H9 (cell line): Measurements from ENCODE around the gene TRIO. TPM values are rescaled to one million over a fixed set of nuclear protein-coding genes. Genes with fewer than 3 reads are reported as not detected.

Source experiments
- DNase-seq: peaks from one replicate; pipeline ENCODE4 v3.0.0-alpha.2; 2017
- H2AFZ ChIP-seq: one replicate; pipeline ENCODE4 v1.6.1; 2013; ENCODE audit warnings: mild to moderate bottlenecking, low read length, control low read depth, moderate library complexity
- H2AK5ac ChIP-seq: 2 replicates; pipeline ENCODE4 v1.6.1; 2013; ENCODE audit warnings: low read length, control low read depth, mixed read lengths; ENCODE audit not compliant: insufficient read length
- H2BK120ac ChIP-seq: one replicate; pipeline ENCODE4 v1.6.1; 2013; ENCODE audit warnings: low read depth, mild to moderate bottlenecking, low read length, control low read depth, inconsistent platforms; ENCODE audit not compliant: poor library complexity, severe bottlenecking
- H2BK12ac ChIP-seq: 2 replicates; pipeline ENCODE4 v1.6.1; 2013; ENCODE audit warnings: low read length, control low read depth, mixed read lengths, low read depth; ENCODE audit not compliant: insufficient read length
- H2BK15ac ChIP-seq: 2 replicates; pipeline ENCODE4 v1.6.1; 2013; ENCODE audit warnings: low read depth, low read length, control low read depth
- H2BK20ac ChIP-seq: one replicate; pipeline ENCODE4 v1.6.1; 2013; ENCODE audit warnings: low read depth, mild to moderate bottlenecking, low read length, control low read depth, inconsistent platforms; ENCODE audit not compliant: poor library complexity, severe bottlenecking
- H2BK5ac ChIP-seq: 2 replicates; pipeline ENCODE4 v1.6.1; 2013; ENCODE audit warnings: low read length, control low read depth, mixed read lengths; ENCODE audit not compliant: insufficient read length
- H3K14ac ChIP-seq: 2 replicates; pipeline ENCODE4 v1.6.1; 2013; ENCODE audit warnings: low read length, control low read depth; ENCODE audit not compliant: insufficient read depth
- H3K18ac ChIP-seq: 2 replicates; pipeline ENCODE4 v1.6.1; 2013; ENCODE audit warnings: low read depth, mild to moderate bottlenecking, mixed read lengths, low read length, control low read depth; ENCODE audit not compliant: insufficient read length
- H3K23ac ChIP-seq: 2 replicates; pipeline ENCODE4 v1.6.1; 2013; ENCODE audit warnings: low read length, control low read depth, mixed read lengths, low read depth; ENCODE audit not compliant: insufficient read length
- H3K23me2 ChIP-seq: 2 replicates; pipeline ENCODE4 v1.6.1; 2013; ENCODE audit warnings: low read depth, mild to moderate bottlenecking, mixed read lengths, low read length, control low read depth; ENCODE audit not compliant: insufficient read length, poor library complexity, severe bottlenecking
- H3K27ac ChIP-seq: 2 replicates; pipeline ENCODE4 v1.5.1; 2013; ENCODE audit warnings: low read length, control low read depth, mixed read lengths, low read depth; ENCODE audit not compliant: insufficient read length
- H3K27me3 ChIP-seq: 2 replicates; pipeline ENCODE4 v1.6.1; 2013; ENCODE audit warnings: low read length, control low read depth, inconsistent platforms; ENCODE audit not compliant: insufficient read depth
- H3K4ac ChIP-seq: 2 replicates; pipeline ENCODE4 v1.6.1; 2013; ENCODE audit warnings: low read depth, mild to moderate bottlenecking, control low read depth, inconsistent platforms, low read length, moderate library complexity
- H3K4me1 ChIP-seq: 2 replicates; pipeline ENCODE4 v1.6.1; 2013; ENCODE audit warnings: low read length, control low read depth, inconsistent platforms; ENCODE audit not compliant: insufficient read depth
- H3K4me2 ChIP-seq: 2 replicates; pipeline ENCODE4 v1.6.1; 2013; ENCODE audit warnings: low read length, control low read depth, mixed read lengths; ENCODE audit not compliant: insufficient read length, insufficient read depth
- H3K56ac ChIP-seq: 2 replicates; pipeline ENCODE4 v1.6.1; 2013; ENCODE audit warnings: low read depth, mild to moderate bottlenecking, mixed read lengths, low read length, control low read depth; ENCODE audit not compliant: insufficient read length
- H3K79me1 ChIP-seq: 2 replicates; pipeline ENCODE4 v1.6.1; 2013; ENCODE audit warnings: low read depth, mild to moderate bottlenecking, moderate library complexity, low read length, control low read depth, inconsistent platforms; ENCODE audit not compliant: insufficient read depth, poor library complexity, severe bottlenecking
- H3K79me2 ChIP-seq: 2 replicates; pipeline ENCODE4 v1.6.1; 2013; ENCODE audit warnings: low read length, control low read depth, inconsistent platforms; ENCODE audit not compliant: insufficient read depth
- H3K9ac ChIP-seq: 2 replicates; pipeline ENCODE4 v1.6.1; 2013; ENCODE audit warnings: low read length, control low read depth, mixed read lengths; ENCODE audit not compliant: insufficient read length; ENCODE audit errors: extremely low read depth
- H3K9me3 ChIP-seq: one replicate; pipeline ENCODE4 v1.6.1; 2013; ENCODE audit warnings: low read depth, low read length, inconsistent platforms; ENCODE audit not compliant: control insufficient read depth
- H3T11ph ChIP-seq: one replicate; pipeline ENCODE4 v1.6.1; 2013; ENCODE audit warnings: mild to moderate bottlenecking, low read length, control low read depth, inconsistent platforms
- H4K20me1 ChIP-seq: one replicate; pipeline ENCODE4 v1.6.1; 2013; ENCODE audit not compliant: control insufficient read depth, insufficient read length, insufficient read depth
- H4K5ac ChIP-seq: 2 replicates; pipeline ENCODE4 v1.6.1; 2013; ENCODE audit warnings: low read depth, mild to moderate bottlenecking, mixed read lengths, low read length, control low read depth; ENCODE audit not compliant: insufficient read length
- H4K8ac ChIP-seq: replicated peaks from 2 replicates; pipeline ENCODE4 v1.6.1; 2013; ENCODE audit warnings: low read length, control low read depth, mixed read lengths, low read depth; ENCODE audit not compliant: insufficient read length
- H4K91ac ChIP-seq: 2 replicates; pipeline ENCODE4 v1.6.1; 2013; ENCODE audit warnings: low read depth, mild to moderate bottlenecking, moderate library complexity, mixed read lengths, low read length, control low read depth; ENCODE audit not compliant: insufficient read length
- H3K27ac Mint-ChIP-seq, 3 experiments: 2 replicates in 2 of 3; 3 replicates in 1 of 3; pipeline ENCODE4 v1.8.0; 2020 to 2021; ENCODE audit warnings: mixed read lengths in 3 of 3, mild to moderate bottlenecking in 1 of 3, moderate library complexity in 1 of 3
- H3K27me3 Mint-ChIP-seq: 2 replicates; pipeline ENCODE4 v1.8.0; 2021; ENCODE audit warnings: low read depth, mild to moderate bottlenecking, moderate library complexity, mixed read lengths
- H3K36me3 Mint-ChIP-seq, 3 experiments: 2 replicates in 2 of 3; 3 replicates in 1 of 3; pipeline ENCODE4 v1.8.0; 2020 to 2021; ENCODE audit warnings: low read depth in 3 of 3, mixed read lengths in 3 of 3; ENCODE audit not compliant: insufficient read depth in 1 of 3
- H3K4me1 Mint-ChIP-seq, 2 experiments: 2 replicates each; pipeline ENCODE4 v1.8.0; 2020; ENCODE audit warnings: mixed read lengths in 2 of 2
- H3K4me3 Mint-ChIP-seq, 2 experiments: 2 replicates in 1 of 2; 3 replicates in 1 of 2; pipeline ENCODE4 v1.8.0; 2020 to 2021; ENCODE audit warnings: mild to moderate bottlenecking in 2 of 2, mixed read lengths in 2 of 2, moderate library complexity in 1 of 2
- H3K9me3 Mint-ChIP-seq, 2 experiments: 2 replicates in 1 of 2; 3 replicates in 1 of 2; pipeline ENCODE4 v1.8.0; 2020; ENCODE audit warnings: mild to moderate bottlenecking in 2 of 2, mixed read lengths in 2 of 2, moderate library complexity in 1 of 2
- WGBS: extraction: QIAGEN DNeasy Blood & Tissue Kit; methylation state at CpG from one replicate; pipeline ENCODE4 v1.1.7; 2013; ENCODE audit warnings: missing lambda C conversion rate, low lambda C conversion rate, mixed read lengths; ENCODE audit not compliant: insufficient read length; ENCODE audit errors: extremely low coverage; 5-methylcytosine and 5-hydroxymethylcytosine counted together
- total RNA-seq: library from RNA; stranded (reverse); gene quantifications from 2 replicates; pipeline ENCODE4 v1.2.1, GENCODE V29; 2021
- TF ChIP-seq, protein P1 (sequence below): fragments of 200-600 bp; sonication (generic); conservative IDR thresholded peaks from 3 replicates; pipeline ENCODE4 v1.8.0; 2021; ENCODE audit warnings: antibody characterized with exemption, mild to moderate bottlenecking

TRIO gene
- total RNA-seq, 1 experiment from 2014 or later = 87.8 TPM

DNA sequence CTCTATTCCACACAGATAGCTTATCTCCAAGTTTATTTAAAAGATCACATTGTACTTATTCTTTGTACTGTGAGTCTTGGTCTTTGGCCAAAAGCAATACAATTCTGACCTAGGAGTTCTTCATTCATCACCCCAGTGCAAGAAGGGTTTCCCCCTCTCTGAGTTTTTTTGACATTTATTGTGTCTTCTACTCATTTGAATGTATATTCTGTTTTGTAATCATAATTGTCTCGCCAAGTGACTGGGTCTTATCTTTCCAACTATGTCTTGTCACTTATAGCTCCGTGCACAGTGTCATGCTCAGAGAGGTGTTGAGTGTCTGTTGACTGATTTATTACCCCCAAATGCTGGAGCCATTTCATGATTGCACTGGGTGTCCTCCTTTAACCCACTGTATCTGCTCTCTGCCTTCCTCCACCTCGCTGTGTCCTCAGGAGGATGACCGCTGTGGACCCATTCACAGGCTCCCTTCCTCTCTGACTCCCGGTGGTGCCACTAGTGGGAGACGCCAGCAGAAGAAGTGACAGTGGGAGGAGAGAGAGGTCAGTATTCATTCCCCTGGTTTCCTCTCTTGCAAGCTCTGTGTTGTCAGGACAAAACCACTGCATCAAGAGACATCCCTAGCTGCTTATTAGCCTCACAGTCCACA lies 11.2 kb upstream of the TRIO start:
- no peak overlapping the region for H4K5ac ChIP-seq
- H2BK20ac ChIP-seq = no peak overlapping the region
- Mint-ChIP-seq H3K9me3 (peaks cover 0 to 4% of the 10 kb centered on the region in 2 experiments; a peak in 2 of 5 replicates), H3K4me1 (no peaks in the 10 kb centered on the region), H3K27me3 (peaks cover 11% of the 10 kb centered on the region), H3K4me3 (no peak overlapping the region), H3K36me3 (0 out of 7 replicates have a peak, but pooled peaks cover 0 to 1% (median 0%) of the 10 kb centered on the region in 3 experiments), H3K27ac (no peak overlapping the region)
- H3K9me3 ChIP-seq = no peaks in the 10 kb centered on the region
- H2BK5ac ChIP-seq = no peak overlapping the region
- no peak overlapping the region for H2BK15ac ChIP-seq
- H3K79me1 ChIP-seq = no peaks in the 10 kb centered on the region
- no peak overlapping the region for H3K23ac ChIP-seq
- no peak overlapping the region for H3K56ac ChIP-seq
- no peak overlapping the region for H3K4ac ChIP-seq
- no peak overlapping the region for H3K14ac ChIP-seq
- H2BK120ac ChIP-seq = no peak overlapping the region
- no peak overlapping the region for H4K8ac ChIP-seq
- WGBS = no CpG with 5 or more reads among the region's 6 CpGs
- no peaks in the 10 kb centered on the region for H3K4me1 ChIP-seq
- H3K23me2 ChIP-seq = no peaks in the 10 kb centered on the region
- no peak overlapping the region for H3K27ac ChIP-seq
- no peak overlapping the region for H3T11ph ChIP-seq
- H2AK5ac ChIP-seq = no peak overlapping the region
- TF ChIP-seq, protein P1, sequence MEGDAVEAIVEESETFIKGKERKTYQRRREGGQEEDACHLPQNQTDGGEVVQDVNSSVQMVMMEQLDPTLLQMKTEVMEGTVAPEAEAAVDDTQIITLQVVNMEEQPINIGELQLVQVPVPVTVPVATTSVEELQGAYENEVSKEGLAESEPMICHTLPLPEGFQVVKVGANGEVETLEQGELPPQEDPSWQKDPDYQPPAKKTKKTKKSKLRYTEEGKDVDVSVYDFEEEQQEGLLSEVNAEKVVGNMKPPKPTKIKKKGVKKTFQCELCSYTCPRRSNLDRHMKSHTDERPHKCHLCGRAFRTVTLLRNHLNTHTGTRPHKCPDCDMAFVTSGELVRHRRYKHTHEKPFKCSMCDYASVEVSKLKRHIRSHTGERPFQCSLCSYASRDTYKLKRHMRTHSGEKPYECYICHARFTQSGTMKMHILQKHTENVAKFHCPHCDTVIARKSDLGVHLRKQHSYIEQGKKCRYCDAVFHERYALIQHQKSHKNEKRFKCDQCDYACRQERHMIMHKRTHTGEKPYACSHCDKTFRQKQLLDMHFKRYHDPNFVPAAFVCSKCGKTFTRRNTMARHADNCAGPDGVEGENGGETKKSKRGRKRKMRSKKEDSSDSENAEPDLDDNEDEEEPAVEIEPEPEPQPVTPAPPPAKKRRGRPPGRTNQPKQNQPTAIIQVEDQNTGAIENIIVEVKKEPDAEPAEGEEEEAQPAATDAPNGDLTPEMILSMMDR = no peak
- H4K20me1 ChIP-seq = no peaks in the 10 kb centered on the region
- no peak overlapping the region for H4K91ac ChIP-seq
- no peaks in the 10 kb centered on the region for H3K27me3 ChIP-seq
- no peak overlapping the region for H3K9ac ChIP-seq
- H3K18ac ChIP-seq = no peak overlapping the region
- no peak for DNase-seq
- no peak overlapping the region for H2AFZ ChIP-seq
- no peaks in the 10 kb centered on the region for H3K79me2 ChIP-seq
- no peak overlapping the region for H3K4me2 ChIP-seq
- H2BK12ac ChIP-seq = no peak overlapping the region
